Psoas muscle (tissue), 8 donors: ENCODE measurements around the gene LRRC36. TPM values are rescaled to one million over a fixed set of nuclear protein-coding genes. Genes with fewer than 3 reads are reported as not detected.

ENCODE experiments used
- ATAC-seq, 4 donors: fragments of 200-7000 bp; cut with Tn5 transposase; one replicate each; pipeline ENCODE4 v1.9.1; 2020; ENCODE audit warnings: moderate library complexity in 3 of 4, mild to moderate bottlenecking in 2 of 4
- DNase-seq, 2 donors: peaks; one replicate each; pipeline ENCODE4 v3.0.0-alpha.2; 2020
- H3K27ac ChIP-seq: fragments of 200-600 bp; one replicate; pipeline ENCODE4 v1.8.0; 2022
- H3K27me3 ChIP-seq, 3 donors: fragments of 200-600 bp in 1 of 3; one replicate each; pipeline versions ENCODE4 v1.6.1 to v1.8.0; 2013 to 2022; ENCODE audit warnings: low read length in 2 of 3, mild to moderate bottlenecking in 2 of 3, moderate library complexity in 1 of 3; ENCODE audit not compliant: insufficient read depth in 3 of 3
- H3K36me3 ChIP-seq, 2 donors: fragments of 200-600 bp in 1 of 2; one replicate each; pipeline versions ENCODE4 v1.6.1 to v1.8.0; 2013 to 2022; ENCODE audit warnings: low read depth in 1 of 2, mild to moderate bottlenecking in 1 of 2, moderate library complexity in 1 of 2; ENCODE audit not compliant: insufficient read depth in 1 of 2
- H3K4me1 ChIP-seq: fragments of 200-600 bp; one replicate; pipeline ENCODE4 v1.8.0; 2022
- H3K4me3 ChIP-seq: fragments of 200-600 bp; one replicate; pipeline ENCODE4 v1.8.0; 2022; ENCODE audit warnings: mild to moderate bottlenecking
- H3K9me3 ChIP-seq: fragments of 200-600 bp; one replicate; pipeline ENCODE4 v1.8.0; 2022
- CTCF ChIP-seq: fragments of 200-600 bp; IDR thresholded peaks from one replicate; pipeline ENCODE4 v1.8.0; 2022; ENCODE audit warnings: antibody characterized with exemption
- WGBS, 3 donors: extraction: QIAGEN DNeasy Blood & Tissue Kit; methylation state at CpG; one replicate each; pipeline versions ENCODE4 v1.1.6 to v1.1.7; 2013; 5-methylcytosine and 5-hydroxymethylcytosine counted together
- intact Hi-C, 2 donors: fragments of 100-400 bp; cut with DNase I; formaldehyde crosslinking; loops; one replicate each; pipeline versions ENCODE4 v1.11.0 to v1.14.2; 2022
- polyA plus RNA-seq, 3 donors: library from polyadenylated mRNA; stranded (reverse); fragments of 200-250 nt; gene quantifications; one replicate each; pipeline ENCODE4 v1.2.3, GENCODE V29; 2013
- total RNA-seq, 4 donors: library from RNA; stranded (reverse); fragmentation: NEBNext Ultra II Directional in 2 of 4; extraction: Animal tissue kit (Norgen Biotek cat#: 25700) in 2 of 4; gene quantifications; one replicate each; pipeline versions ENCODE4 v1.2.1 to v1.2.4, GENCODE V29; 2021 to 2023
- donor health status: healthy with polysubstance abuse.
- donor health status: DM: no; HTN: no; CAD: no; lungs with moderate emphysema.
- donor health status: Bipolar disorder and iron deficiency.
- donor health status: healthy.
- donor health status: DM: yes; HTN: yes; CAD: no.
- donor health status: DM: no; HTN: no; CAD: no.
- donor health status: DM: no; HTN: no; CAD: no.
- donor health status: DM: yes; HTN: yes; CAD: no.

Gene LRRC36
- total and polyA plus RNA-seq, 7 donors, result 0.06 to 0.25 (median 0.11) TPM; not detected in 4

GRCh38 chr16:67399218-67399733, 72.7 kb downstream of the LRRC36 start:
- intact Hi-C loops, result no loop called here
- no peak overlapping the region for H3K4me3 ChIP-seq
- 55 to 57% (median 56%) methylated on average over 42 of the region's 42 CpGs for WGBS, 3 donors
- no peaks in the 10 kb centered on the region for H3K9me3 ChIP-seq
- no peaks in the 10 kb centered on the region for H3K27me3 ChIP-seq
- TF ChIP-seq CTCF, result peak; percentile 46
- DNase-seq (peak; percentile 42 to 77), ATAC-seq (peak; percentile 17 to 59 (median 26))
- H3K36me3 ChIP-seq, result no peaks in the 10 kb centered on the region
- no peak overlapping the region for H3K27ac ChIP-seq
- H3K4me1 ChIP-seq, result peaks cover 27% of the 10 kb centered on the region

DNA sequence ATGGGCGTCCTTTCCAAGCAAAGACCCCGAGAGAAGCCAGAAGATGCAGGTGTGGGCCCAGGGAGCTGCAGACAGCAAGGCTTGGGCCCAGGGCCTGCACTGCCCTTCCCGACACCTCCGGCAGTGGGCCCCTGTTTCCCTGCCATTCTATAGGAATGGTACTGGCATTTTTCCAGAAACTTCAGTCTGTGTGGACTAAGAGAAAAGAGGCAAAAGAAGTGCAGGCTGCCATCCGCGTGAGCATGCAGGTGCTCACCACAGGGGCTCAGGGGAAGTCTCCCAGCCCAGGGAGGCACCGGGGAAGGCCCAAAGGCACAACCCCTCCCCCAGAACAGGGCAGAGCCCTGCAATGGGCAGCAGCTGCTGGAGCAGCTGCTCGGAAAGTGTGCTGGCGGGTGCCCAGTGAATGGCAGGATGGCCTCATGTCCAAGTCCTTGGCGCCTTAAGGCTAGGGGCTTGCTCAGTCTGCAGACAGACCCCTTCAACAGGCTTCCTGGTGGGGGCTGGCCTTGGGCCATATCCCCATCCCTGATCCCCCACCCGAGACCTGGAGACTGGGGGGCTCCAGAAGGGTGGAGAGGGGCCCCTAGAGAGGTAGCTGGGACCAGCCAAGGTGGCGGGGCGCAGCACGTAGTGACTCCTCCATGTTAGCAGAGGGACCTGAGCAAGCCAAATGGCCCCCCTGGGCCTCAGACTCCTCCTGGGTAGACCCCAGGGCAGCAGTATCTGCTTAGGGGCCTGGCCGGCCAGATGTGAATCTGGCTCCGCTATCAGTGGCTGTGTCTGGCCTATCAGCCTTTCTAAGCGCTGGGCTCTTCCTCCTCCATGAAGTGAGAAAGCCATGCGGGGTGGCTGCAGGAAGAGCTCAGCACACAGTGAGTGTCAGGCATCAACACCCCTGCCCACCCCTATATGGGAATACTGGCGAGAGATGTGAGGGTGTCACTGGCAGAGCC, 73.4 kb downstream of the LRRC36 start:
- intact Hi-C loops, result no loop called here
- 56 to 57% (median 57%) methylated on average over 19 of the region's 19 CpGs for WGBS, 3 donors

GRCh38 chr16:67400901-67401300, 74.3 kb downstream of the LRRC36 start:
- Histone ChIP-seq H3K36me3 (no peaks in the 10 kb centered on the region), H3K9me3 (no peaks in the 10 kb centered on the region), H3K4me1 (peaks cover 30% of the 10 kb centered on the region), H3K27me3 (no peaks in the 10 kb centered on the region), H3K27ac (no peak overlapping the region), H3K4me3 (no peak overlapping the region)
- 96 to 98% (median 97%) methylated on average over 14 of the region's 14 CpGs for WGBS, 3 donors
- intact Hi-C loops, result no loop called here
- no peak for TF ChIP-seq CTCF
- ATAC-seq (no peak), DNase-seq (peak in 1 of 2 donors; percentile 49)

More for the DNA sequence above, 73.4 kb downstream of the LRRC36 start:
- ATAC-seq (peak; percentile 45 to 70 (median 61)), DNase-seq (peak; percentile 41 to 67)
- H3K4me3 ChIP-seq, result no peak overlapping the region
- H3K27me3 ChIP-seq, result no peaks in the 10 kb centered on the region
- H3K27ac ChIP-seq, result no peak overlapping the region
- no peak for TF ChIP-seq CTCF
- peaks cover 28% of the 10 kb centered on the region for H3K4me1 ChIP-seq
- no peaks in the 10 kb centered on the region for H3K36me3 ChIP-seq
- no peaks in the 10 kb centered on the region for H3K9me3 ChIP-seq

DNA sequence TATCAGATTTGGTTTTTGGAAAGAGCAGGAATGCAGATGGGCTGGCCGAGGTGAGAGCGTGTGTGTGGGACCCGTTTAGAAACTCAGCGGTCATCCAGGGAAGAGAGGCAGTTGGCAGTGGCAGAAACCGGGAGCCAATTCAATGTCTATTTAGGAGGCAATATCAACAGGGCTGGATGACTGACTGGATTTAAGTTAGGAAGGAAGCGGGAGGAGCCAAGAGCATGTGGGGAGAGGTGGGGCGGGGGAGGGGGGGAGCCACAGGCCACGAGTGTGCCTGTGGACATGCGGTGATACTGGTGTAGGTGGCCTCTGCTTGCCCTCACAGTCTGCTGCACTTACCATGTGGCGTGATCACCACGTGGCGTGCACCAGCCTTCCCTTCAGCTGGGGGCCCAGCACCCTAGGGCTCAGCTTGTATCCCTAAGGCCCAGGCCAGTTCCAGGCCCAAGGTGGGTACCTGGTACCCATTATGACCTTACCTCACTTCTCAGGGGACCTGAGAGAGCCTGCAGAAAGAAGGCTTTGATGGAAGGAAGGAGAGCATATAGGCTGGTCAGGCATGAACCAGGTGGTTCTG, 77.5 kb downstream of the LRRC36 start:
- peaks cover 37% of the 10 kb centered on the region for H3K4me1 ChIP-seq
- no peak for TF ChIP-seq CTCF
- 79 to 82% (median 81%) methylated on average over 11 to 12 of the region's 12 CpGs for WGBS, 3 donors
- intact Hi-C loops, result no loop called here
- DNase-seq (peak in 1 of 2 donors; percentile 39), ATAC-seq (peak in 1 of 4 donors; percentile 1)
- no peaks in the 10 kb centered on the region for H3K27me3 ChIP-seq
- no peak overlapping the region for H3K4me3 ChIP-seq
- no peaks in the 10 kb centered on the region for H3K9me3 ChIP-seq
- H3K36me3 ChIP-seq, result no peaks in the 10 kb centered on the region
- H3K27ac ChIP-seq, result no peak overlapping the region
